SK-N-SH (cell line): ENCODE measurements around the gene B3GAT3. TPM values are rescaled to one million over a fixed set of nuclear protein-coding genes. Genes with fewer than 3 reads are reported as not detected.

Experiments used
- CTCF ChIA-PET: fragments of 300-600, 350-600 bp; formaldehyde crosslinking; extraction: SDS; loops from one replicate; lab custom pipeline; 2021; lab: Yijun Ruan, JAX
- POLR2A ChIA-PET: fragments of 350-600 bp; sonication (Branson Sonifier 250); formaldehyde crosslinking; extraction: SDS; loops from one replicate; lab custom pipeline; 2020; ENCODE audit warnings: antibody characterized with exemption, inconsistent platforms; lab: Yijun Ruan, JAX
- DNase-seq: peaks from one replicate; pipeline ENCODE4 v3.0.0; 2012
- H2AFZ ChIP-seq: fragments of 200-600 bp; sonication (generic); 2 replicates; pipeline ENCODE4 v1.8.1; 2016; ENCODE audit warnings: antibody characterized with exemption, mild to moderate bottlenecking, low read depth
- H3F3A ChIP-seq: fragments of 200-600 bp; sonication (generic); replicated peaks from 2 replicates; pipeline ENCODE3; 2016; ENCODE audit warnings: antibody characterized with exemption, mild to moderate bottlenecking; ENCODE audit not compliant: insufficient read depth
- H3K27ac ChIP-seq, 2 experiments: fragments of 200-500 bp in 1 of 2; fragments of 200-600 bp in 1 of 2; sonication (Bioruptor generic) in 1 of 2; sonication (generic), shearing (Covaris generic) in 1 of 2; 2 replicates each; pipeline versions ENCODE4 v1.5.1 to v1.6.1; 2014 to 2016; ENCODE audit warnings: low read depth in 2 of 2, inconsistent platforms in 1 of 2, low read length in 1 of 2, mild to moderate bottlenecking in 1 of 2, mixed read lengths in 1 of 2
- H3K27me3 ChIP-seq: fragments of 200-600 bp; sonication (generic), shearing (Covaris generic); 2 replicates; pipeline ENCODE4 v1.6.1; 2016; ENCODE audit warnings: mixed run types; ENCODE audit not compliant: insufficient read depth
- H3K36me3 ChIP-seq, 2 experiments: fragments of 200-500 bp in 1 of 2; fragments of 200-600 bp in 1 of 2; sonication (Bioruptor generic) in 1 of 2; sonication (generic) in 1 of 2; replicated peaks in 1 of 2; 2 replicates each; pipeline versions ENCODE3 to v1.5.1; 2014 to 2016; ENCODE audit warnings: low read length in 1 of 2, mild to moderate bottlenecking in 1 of 2; ENCODE audit not compliant: insufficient read depth in 2 of 2, control insufficient read depth in 1 of 2
- H3K4me1 ChIP-seq, 2 experiments: fragments of 200-500 bp in 1 of 2; fragments of 200-600 bp in 1 of 2; sonication (Bioruptor generic) in 1 of 2; sonication (generic), shearing (Covaris generic) in 1 of 2; 2 replicates each; pipeline versions ENCODE4 v1.5.1 to v1.6.1; 2014 to 2016; ENCODE audit warnings: low read depth in 1 of 2, low read length in 1 of 2, mixed run types in 1 of 2; ENCODE audit not compliant: insufficient read depth in 2 of 2, control insufficient read depth in 1 of 2
- H3K4me2 ChIP-seq: fragments of 200-600 bp; sonication (generic), shearing (Covaris generic); 2 replicates; pipeline ENCODE4 v1.6.1; 2017; ENCODE audit warnings: mixed run types
- H3K4me3 ChIP-seq, 2 experiments: fragments of 200-500 bp in 1 of 2; fragments of 200-600 bp in 1 of 2; sonication (Bioruptor generic) in 1 of 2; sonication (generic), shearing (Covaris generic) in 1 of 2; 2 replicates each; pipeline versions ENCODE4 v1.5.1 to v1.8.1; 2014 to 2016; ENCODE audit warnings: low read depth in 2 of 2, inconsistent platforms in 1 of 2, low read length in 1 of 2, mild to moderate bottlenecking in 1 of 2, mixed read lengths in 1 of 2, moderate library complexity in 1 of 2
- H3K79me2 ChIP-seq: fragments of 200-600 bp; sonication (generic); 2 replicates; pipeline ENCODE4 v1.8.1; 2017; ENCODE audit warnings: mild to moderate bottlenecking; ENCODE audit not compliant: insufficient read depth
- H3K9ac ChIP-seq: fragments of 200-600 bp; sonication (generic); 2 replicates; pipeline ENCODE4 v1.6.1; 2017; ENCODE audit warnings: mixed run types
- H3K9me2 ChIP-seq: fragments of 200-600 bp; sonication (generic); 2 replicates; pipeline ENCODE4 v1.6.1; 2017; ENCODE audit warnings: mixed run types
- H3K9me3 ChIP-seq: fragments of 200-600 bp; sonication (generic); 2 replicates; pipeline ENCODE4 v1.6.1; 2017; ENCODE audit warnings: mixed run types, mild to moderate bottlenecking, moderate library complexity
- H4K20me1 ChIP-seq: fragments of 200-600 bp; sonication (generic); 2 replicates; pipeline ENCODE4 v1.6.1; 2017; ENCODE audit warnings: mild to moderate bottlenecking, mixed run types; ENCODE audit not compliant: insufficient read depth
- CHD2 ChIP-seq: fragments of 150-350 bp; IDR thresholded peaks from 2 replicates; pipeline ENCODE4 v1.6.1; 2018; ENCODE audit warnings: low read length; ENCODE audit not compliant: partially characterized antibody
- ELF1 ChIP-seq: IDR thresholded peaks from 2 replicates; pipeline ENCODE4 v1.4.0; 2012
- FOSL2 ChIP-seq: IDR thresholded peaks from 2 replicates; pipeline ENCODE4 v1.4.0; 2012; ENCODE audit warnings: low read depth, mild to moderate bottlenecking, moderate library complexity, borderline replicate concordance
- FOXJ3 ChIP-seq: sonication (generic); formaldehyde crosslinking; IDR thresholded peaks from 2 replicates; pipeline ENCODE4 v1.5.1; 2020; ENCODE audit warnings: mild to moderate bottlenecking, missing genetic modification reagents
- FOXM1 ChIP-seq: IDR thresholded peaks from 2 replicates; pipeline ENCODE4 v1.4.0; 2012; ENCODE audit warnings: low read depth, mild to moderate bottlenecking
- GATA2 ChIP-seq: sonication (generic); formaldehyde crosslinking; IDR thresholded peaks from 2 replicates; pipeline ENCODE4 v1.5.0; 2020; ENCODE audit warnings: mild to moderate bottlenecking, missing genetic modification reagents
- JUND ChIP-seq: IDR thresholded peaks from 2 replicates; pipeline ENCODE4 v1.4.0; 2012
- POLR2AphosphoS5 ChIP-seq: IDR thresholded peaks from 2 replicates; pipeline ENCODE4 v1.6.1; 2012; ENCODE audit warnings: low read depth, low read length
- RAD21 ChIP-seq: IDR thresholded peaks from 2 replicates; pipeline ENCODE4 v1.6.1; 2012; ENCODE audit warnings: mild to moderate bottlenecking, low read length
- RXRA ChIP-seq: IDR thresholded peaks from 2 replicates; pipeline ENCODE4 v1.4.0; 2012; ENCODE audit warnings: low read depth, mild to moderate bottlenecking, borderline replicate concordance
- SMC3 ChIP-seq: IDR thresholded peaks from 2 replicates; pipeline ENCODE4 v1.6.1; 2012; ENCODE audit warnings: low read depth, low read length, improper control_type of control experiment
- TAF1 ChIP-seq: IDR thresholded peaks from 2 replicates; pipeline ENCODE4 v1.6.1; 2012; ENCODE audit warnings: low read depth, mild to moderate bottlenecking, low read length, moderate library complexity, borderline replicate concordance
- TCF12 ChIP-seq: IDR thresholded peaks from 2 replicates; pipeline ENCODE4 v1.4.0; 2012
- TEAD4 ChIP-seq: IDR thresholded peaks from 2 replicates; pipeline ENCODE4 v1.4.0; 2012; ENCODE audit warnings: mild to moderate bottlenecking, borderline replicate concordance; ENCODE audit not compliant: insufficient read depth
- YY1 ChIP-seq: IDR thresholded peaks from 2 replicates; pipeline ENCODE4 v1.4.0; 2012; ENCODE audit warnings: low read depth, mild to moderate bottlenecking
- WGBS: methylation state at CpG from one replicate; pipeline ENCODE4 v1.1.6; 2017; ENCODE audit warnings: low lambda C conversion rate; 5-methylcytosine and 5-hydroxymethylcytosine counted together
- polyA plus RNA-seq, 3 experiments: library from polyadenylated mRNA; depleted of rRNA; stranded (reverse); fragments of >200 nt; gene quantifications; 2 replicates each; pipeline ENCODE4 v1.2.3, GENCODE V29; 2012
- TF ChIP-seq, protein P1 (sequence below): IDR thresholded peaks from 2 replicates; pipeline ENCODE4 v1.6.1; 2012; ENCODE audit warnings: mild to moderate bottlenecking, low read depth, low read length, moderate library complexity
- TF ChIP-seq, protein P2 (sequence below): IDR thresholded peaks from 2 replicates; pipeline ENCODE4 v1.4.0; 2012; ENCODE audit warnings: low read depth
- TF ChIP-seq, protein P3 (sequence below): fragments of 150-350 bp; IDR thresholded peaks from 2 replicates; pipeline ENCODE4 v1.6.1; 2016; ENCODE audit warnings: mild to moderate bottlenecking, low read depth, low read length
- TF ChIP-seq, protein P4 (sequence below): IDR thresholded peaks from 2 replicates; pipeline ENCODE4 v1.4.0; 2012; ENCODE audit warnings: low read depth, borderline replicate concordance
- TF ChIP-seq, protein P5 (sequence below): IDR thresholded peaks from 2 replicates; pipeline ENCODE4 v1.4.0; 2012; ENCODE audit warnings: low read depth, borderline replicate concordance
- TF ChIP-seq, protein P6 (sequence below): IDR thresholded peaks from 2 replicates; pipeline ENCODE4; 2012
- TF ChIP-seq, protein P7 (sequence below): fragments of 200-600 bp; sonication (generic); IDR thresholded peaks from 2 replicates; pipeline ENCODE4 v1.6.1; 2017; ENCODE audit warnings: antibody characterized with exemption, mild to moderate bottlenecking, moderate library complexity

B3GAT3 gene
- polyA plus RNA-seq, 1 of the 3 experiments (the other 2 are of a cell fraction) = 104 TPM

DNA sequence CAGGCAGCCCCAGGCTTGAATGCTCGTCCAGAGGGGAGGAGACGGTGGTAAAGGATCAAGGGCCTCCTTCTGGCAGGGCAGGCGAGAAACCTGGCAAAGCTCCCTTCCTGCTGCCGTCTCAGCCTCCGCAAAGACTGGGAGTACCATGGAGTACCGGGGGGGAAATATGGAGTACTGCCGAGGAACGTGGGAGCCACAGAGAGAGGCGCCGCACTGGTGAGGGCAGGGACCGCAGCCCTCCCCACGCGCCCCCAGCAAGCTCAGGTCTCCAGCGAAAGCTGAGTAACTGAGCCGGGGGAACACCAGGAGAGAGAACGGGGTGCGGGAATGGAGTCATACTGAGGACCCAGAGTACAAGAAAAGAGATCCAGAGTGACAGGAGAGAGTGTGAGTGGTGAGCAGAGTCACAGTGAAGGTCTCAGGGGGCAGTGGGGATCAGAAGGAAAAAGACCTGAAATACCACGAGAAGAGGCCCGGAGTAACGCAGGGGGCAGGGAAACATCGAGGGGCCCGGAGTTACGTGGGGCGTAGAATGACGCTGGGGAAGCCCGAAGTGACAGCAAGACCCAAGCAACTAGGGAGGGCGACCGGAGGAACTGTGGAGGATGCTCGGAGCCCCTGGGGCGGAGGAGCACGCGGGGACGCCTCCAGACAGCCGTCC is 10.0 kb downstream of the B3GAT3 start:
- WGBS = 1% methylated on average over 22 of the region's 34 CpGs
- peak; percentile 67 for DNase-seq
- Histone ChIP-seq H3K4me3 (peak overlapping the region; percentile 71 to 81), H3K27ac (peak overlapping the region; percentile 70 to 92), H3K9me3 (no peaks in the 10 kb centered on the region), H3K36me3 (peaks cover 11 to 23% of the 10 kb centered on the region in 2 experiments), H2AFZ (peak overlapping the region; percentile 76), H4K20me1 (no peaks in the 10 kb centered on the region), H3K27me3 (no peaks in the 10 kb centered on the region), H3F3A (peaks cover 27% of the 10 kb centered on the region), H3K79me2 (peaks cover 17% of the 10 kb centered on the region; the same call in 1 of the 2 replicates), H3K9ac (peak overlapping the region; percentile 70), H3K4me1 (peaks cover 4 to 24% of the 10 kb centered on the region in 2 experiments; a peak in 2 of 4 replicates), H3K4me2 (peak overlapping the region; percentile 82), H3K9me2 (no peaks in the 10 kb centered on the region)
- CTCF ChIA-PET = interaction anchor here (0.7 to 6.9 kb wide), 19 partner anchors 8 to 842 kb away, joined by 3 to 69 read pairs (median 5); partner anchors contain the start of genes B3GAT3, C11orf98, CSKMT and LBHD1
- POLR2A ChIA-PET = interaction anchor here (1.0 to 2.7 kb wide), 6 partner anchors 8 to 53 kb away, joined by 3 to 18 read pairs (median 10); partner anchors contain the start of genes B3GAT3, C11orf98, CSKMT and EEF1G
- TF ChIP-seq FOXJ3 (no peak), POLR2AphosphoS5 (no peak), SMC3 (no peak), RXRA (no peak), FOSL2 (no peak), TCF12 (no peak), GATA2 (no peak), RAD21 (no peak), CHD2 (peak; percentile 65), FOXM1 (no peak), TEAD4 (no peak), YY1 (no peak), ELF1 (no peak), TAF1 (no peak), JUND (no peak)
- TF ChIP-seq, protein P1, sequence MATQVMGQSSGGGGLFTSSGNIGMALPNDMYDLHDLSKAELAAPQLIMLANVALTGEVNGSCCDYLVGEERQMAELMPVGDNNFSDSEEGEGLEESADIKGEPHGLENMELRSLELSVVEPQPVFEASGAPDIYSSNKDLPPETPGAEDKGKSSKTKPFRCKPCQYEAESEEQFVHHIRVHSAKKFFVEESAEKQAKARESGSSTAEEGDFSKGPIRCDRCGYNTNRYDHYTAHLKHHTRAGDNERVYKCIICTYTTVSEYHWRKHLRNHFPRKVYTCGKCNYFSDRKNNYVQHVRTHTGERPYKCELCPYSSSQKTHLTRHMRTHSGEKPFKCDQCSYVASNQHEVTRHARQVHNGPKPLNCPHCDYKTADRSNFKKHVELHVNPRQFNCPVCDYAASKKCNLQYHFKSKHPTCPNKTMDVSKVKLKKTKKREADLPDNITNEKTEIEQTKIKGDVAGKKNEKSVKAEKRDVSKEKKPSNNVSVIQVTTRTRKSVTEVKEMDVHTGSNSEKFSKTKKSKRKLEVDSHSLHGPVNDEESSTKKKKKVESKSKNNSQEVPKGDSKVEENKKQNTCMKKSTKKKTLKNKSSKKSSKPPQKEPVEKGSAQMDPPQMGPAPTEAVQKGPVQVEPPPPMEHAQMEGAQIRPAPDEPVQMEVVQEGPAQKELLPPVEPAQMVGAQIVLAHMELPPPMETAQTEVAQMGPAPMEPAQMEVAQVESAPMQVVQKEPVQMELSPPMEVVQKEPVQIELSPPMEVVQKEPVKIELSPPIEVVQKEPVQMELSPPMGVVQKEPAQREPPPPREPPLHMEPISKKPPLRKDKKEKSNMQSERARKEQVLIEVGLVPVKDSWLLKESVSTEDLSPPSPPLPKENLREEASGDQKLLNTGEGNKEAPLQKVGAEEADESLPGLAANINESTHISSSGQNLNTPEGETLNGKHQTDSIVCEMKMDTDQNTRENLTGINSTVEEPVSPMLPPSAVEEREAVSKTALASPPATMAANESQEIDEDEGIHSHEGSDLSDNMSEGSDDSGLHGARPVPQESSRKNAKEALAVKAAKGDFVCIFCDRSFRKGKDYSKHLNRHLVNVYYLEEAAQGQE = no peak
- TF ChIP-seq, protein P2, sequence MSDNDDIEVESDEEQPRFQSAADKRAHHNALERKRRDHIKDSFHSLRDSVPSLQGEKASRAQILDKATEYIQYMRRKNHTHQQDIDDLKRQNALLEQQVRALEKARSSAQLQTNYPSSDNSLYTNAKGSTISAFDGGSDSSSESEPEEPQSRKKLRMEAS = peak; percentile 32; the same call in 1 of the 2 replicates
- TF ChIP-seq, protein P3, sequence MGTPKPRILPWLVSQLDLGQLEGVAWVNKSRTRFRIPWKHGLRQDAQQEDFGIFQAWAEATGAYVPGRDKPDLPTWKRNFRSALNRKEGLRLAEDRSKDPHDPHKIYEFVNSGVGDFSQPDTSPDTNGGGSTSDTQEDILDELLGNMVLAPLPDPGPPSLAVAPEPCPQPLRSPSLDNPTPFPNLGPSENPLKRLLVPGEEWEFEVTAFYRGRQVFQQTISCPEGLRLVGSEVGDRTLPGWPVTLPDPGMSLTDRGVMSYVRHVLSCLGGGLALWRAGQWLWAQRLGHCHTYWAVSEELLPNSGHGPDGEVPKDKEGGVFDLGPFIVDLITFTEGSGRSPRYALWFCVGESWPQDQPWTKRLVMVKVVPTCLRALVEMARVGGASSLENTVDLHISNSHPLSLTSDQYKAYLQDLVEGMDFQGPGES = no peak
- TF ChIP-seq, protein P4, sequence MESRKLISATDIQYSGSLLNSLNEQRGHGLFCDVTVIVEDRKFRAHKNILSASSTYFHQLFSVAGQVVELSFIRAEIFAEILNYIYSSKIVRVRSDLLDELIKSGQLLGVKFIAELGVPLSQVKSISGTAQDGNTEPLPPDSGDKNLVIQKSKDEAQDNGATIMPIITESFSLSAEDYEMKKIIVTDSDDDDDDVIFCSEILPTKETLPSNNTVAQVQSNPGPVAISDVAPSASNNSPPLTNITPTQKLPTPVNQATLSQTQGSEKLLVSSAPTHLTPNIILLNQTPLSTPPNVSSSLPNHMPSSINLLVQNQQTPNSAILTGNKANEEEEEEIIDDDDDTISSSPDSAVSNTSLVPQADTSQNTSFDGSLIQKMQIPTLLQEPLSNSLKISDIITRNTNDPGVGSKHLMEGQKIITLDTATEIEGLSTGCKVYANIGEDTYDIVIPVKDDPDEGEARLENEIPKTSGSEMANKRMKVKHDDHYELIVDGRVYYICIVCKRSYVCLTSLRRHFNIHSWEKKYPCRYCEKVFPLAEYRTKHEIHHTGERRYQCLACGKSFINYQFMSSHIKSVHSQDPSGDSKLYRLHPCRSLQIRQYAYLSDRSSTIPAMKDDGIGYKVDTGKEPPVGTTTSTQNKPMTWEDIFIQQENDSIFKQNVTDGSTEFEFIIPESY = 0 out of 2 replicates have a peak, but pooled peaks have one; percentile 5
- TF ChIP-seq, protein P5, sequence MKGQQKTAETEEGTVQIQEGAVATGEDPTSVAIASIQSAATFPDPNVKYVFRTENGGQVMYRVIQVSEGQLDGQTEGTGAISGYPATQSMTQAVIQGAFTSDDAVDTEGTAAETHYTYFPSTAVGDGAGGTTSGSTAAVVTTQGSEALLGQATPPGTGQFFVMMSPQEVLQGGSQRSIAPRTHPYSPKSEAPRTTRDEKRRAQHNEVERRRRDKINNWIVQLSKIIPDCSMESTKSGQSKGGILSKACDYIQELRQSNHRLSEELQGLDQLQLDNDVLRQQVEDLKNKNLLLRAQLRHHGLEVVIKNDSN = no peak
- TF ChIP-seq, protein P6, sequence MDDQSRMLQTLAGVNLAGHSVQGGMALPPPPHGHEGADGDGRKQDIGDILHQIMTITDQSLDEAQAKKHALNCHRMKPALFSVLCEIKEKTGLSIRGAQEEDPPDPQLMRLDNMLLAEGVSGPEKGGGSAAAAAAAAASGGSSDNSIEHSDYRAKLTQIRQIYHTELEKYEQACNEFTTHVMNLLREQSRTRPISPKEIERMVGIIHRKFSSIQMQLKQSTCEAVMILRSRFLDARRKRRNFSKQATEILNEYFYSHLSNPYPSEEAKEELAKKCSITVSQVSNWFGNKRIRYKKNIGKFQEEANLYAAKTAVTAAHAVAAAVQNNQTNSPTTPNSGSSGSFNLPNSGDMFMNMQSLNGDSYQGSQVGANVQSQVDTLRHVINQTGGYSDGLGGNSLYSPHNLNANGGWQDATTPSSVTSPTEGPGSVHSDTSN = no peak
- TF ChIP-seq, protein P7, sequence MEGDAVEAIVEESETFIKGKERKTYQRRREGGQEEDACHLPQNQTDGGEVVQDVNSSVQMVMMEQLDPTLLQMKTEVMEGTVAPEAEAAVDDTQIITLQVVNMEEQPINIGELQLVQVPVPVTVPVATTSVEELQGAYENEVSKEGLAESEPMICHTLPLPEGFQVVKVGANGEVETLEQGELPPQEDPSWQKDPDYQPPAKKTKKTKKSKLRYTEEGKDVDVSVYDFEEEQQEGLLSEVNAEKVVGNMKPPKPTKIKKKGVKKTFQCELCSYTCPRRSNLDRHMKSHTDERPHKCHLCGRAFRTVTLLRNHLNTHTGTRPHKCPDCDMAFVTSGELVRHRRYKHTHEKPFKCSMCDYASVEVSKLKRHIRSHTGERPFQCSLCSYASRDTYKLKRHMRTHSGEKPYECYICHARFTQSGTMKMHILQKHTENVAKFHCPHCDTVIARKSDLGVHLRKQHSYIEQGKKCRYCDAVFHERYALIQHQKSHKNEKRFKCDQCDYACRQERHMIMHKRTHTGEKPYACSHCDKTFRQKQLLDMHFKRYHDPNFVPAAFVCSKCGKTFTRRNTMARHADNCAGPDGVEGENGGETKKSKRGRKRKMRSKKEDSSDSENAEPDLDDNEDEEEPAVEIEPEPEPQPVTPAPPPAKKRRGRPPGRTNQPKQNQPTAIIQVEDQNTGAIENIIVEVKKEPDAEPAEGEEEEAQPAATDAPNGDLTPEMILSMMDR = no peak
